MCF 10A (cell line): Measurements from ENCODE around the gene PRKD1. TPM values are rescaled to one million over a fixed set of nuclear protein-coding genes. Genes with fewer than 3 reads are reported as not detected.

Source experiments
- BruUV-seq: library from RNA; stranded (reverse); fragments of 400-500 nt; replicated peaks from 2 replicates; lab custom pipeline; 2021; lab: Mats Ljungman, UMichigan
- CTCF ChIA-PET: fragments of 300-600 bp; sonication (Branson Sonifier 250); formaldehyde crosslinking; extraction: SDS; loops from one replicate; lab custom pipeline; 2021; ENCODE audit warnings: antibody characterized with exemption, inconsistent platforms; lab: Yijun Ruan, JAX
- POLR2A ChIA-PET: fragments of 300-600, 350-650 bp; sonication (Branson Sonifier 250); formaldehyde crosslinking; extraction: SDS; loops from one replicate; lab custom pipeline; 2020; ENCODE audit warnings: antibody characterized with exemption, inconsistent platforms; lab: Yijun Ruan, JAX
- DNase-seq: peaks from one replicate; pipeline ENCODE4 v3.0.0-alpha.2; 2018; ENCODE audit not compliant: unreplicated experiment
- H3K27ac Mint-ChIP-seq: one replicate; pipeline ENCODE4 v1.8.0; 2022; ENCODE audit warnings: mild to moderate bottlenecking, low read depth, mixed read lengths; ENCODE audit not compliant: unreplicated experiment
- H3K27me3 Mint-ChIP-seq: one replicate; pipeline ENCODE4 v1.8.0; 2022; ENCODE audit warnings: mixed read lengths; ENCODE audit not compliant: insufficient read depth, unreplicated experiment
- H3K36me3 Mint-ChIP-seq: one replicate; pipeline ENCODE4 v1.8.0; 2022; ENCODE audit warnings: mild to moderate bottlenecking, moderate library complexity, mixed read lengths; ENCODE audit not compliant: insufficient read depth, unreplicated experiment
- H3K4me1 Mint-ChIP-seq: one replicate; pipeline ENCODE4 v1.8.0; 2022; ENCODE audit warnings: mixed read lengths; ENCODE audit not compliant: insufficient read depth, unreplicated experiment
- H3K4me3 Mint-ChIP-seq: one replicate; pipeline ENCODE4 v1.8.0; 2022; ENCODE audit warnings: mild to moderate bottlenecking, moderate library complexity, mixed read lengths; ENCODE audit not compliant: unreplicated experiment
- H3K9me3 Mint-ChIP-seq: one replicate; pipeline ENCODE4 v1.8.0; 2022; ENCODE audit warnings: mixed read lengths; ENCODE audit not compliant: unreplicated experiment
- intact Hi-C: fragments of 100-400 bp; cut with micrococcal nuclease; formaldehyde crosslinking; loops from 2 replicates; pipeline ENCODE4 v1.14.1; 2022
- total RNA-seq: library from RNA; stranded (reverse); gene quantifications from 2 replicates; pipeline ENCODE4 v1.2.3, GENCODE V29; 2022
- TF ChIP-seq, protein P1 (sequence below): fragments of 200-600 bp; IDR thresholded peaks from one replicate; pipeline ENCODE4 v1.8.0; 2022; ENCODE audit warnings: antibody characterized with exemption, mild to moderate bottlenecking; ENCODE audit not compliant: unreplicated experiment

The PRKD1 gene
- total RNA-seq, 1 experiment from 2014 or later: 8.8 TPM

DNA sequence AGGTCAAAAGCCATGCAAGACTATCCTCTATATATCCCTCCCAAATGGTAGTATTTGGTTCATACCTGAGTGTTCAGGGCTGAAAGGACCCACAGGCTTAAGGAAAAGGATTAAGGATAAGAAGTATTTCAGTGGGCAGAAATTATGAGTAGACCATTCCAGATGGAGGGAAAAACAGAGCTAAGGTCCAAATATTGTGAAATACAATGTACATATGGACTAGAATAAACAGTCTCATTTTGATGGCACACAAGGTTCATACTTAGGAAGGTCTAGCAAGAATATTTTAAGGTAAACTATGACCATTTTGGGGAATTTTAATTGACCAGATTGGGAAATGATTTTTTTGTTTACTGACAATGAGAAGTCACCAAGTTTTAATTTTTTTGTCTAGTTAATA, 124.6 kb downstream of the PRKD1 start:
- no TSS peak for BruUV-seq
- no peak for DNase-seq
- peaks cover 12% of the 10 kb centered on the region for H3K4me1 Mint-ChIP-seq
- ChIA-PET POLR2A (no interaction called here), CTCF (interaction anchor here (0.7 to 1.1 kb wide), 2 partner anchors 184 to 249 kb away, joined by 3 read pairs; no protein-coding TSS in a partner anchor)
- TF ChIP-seq, protein P1, sequence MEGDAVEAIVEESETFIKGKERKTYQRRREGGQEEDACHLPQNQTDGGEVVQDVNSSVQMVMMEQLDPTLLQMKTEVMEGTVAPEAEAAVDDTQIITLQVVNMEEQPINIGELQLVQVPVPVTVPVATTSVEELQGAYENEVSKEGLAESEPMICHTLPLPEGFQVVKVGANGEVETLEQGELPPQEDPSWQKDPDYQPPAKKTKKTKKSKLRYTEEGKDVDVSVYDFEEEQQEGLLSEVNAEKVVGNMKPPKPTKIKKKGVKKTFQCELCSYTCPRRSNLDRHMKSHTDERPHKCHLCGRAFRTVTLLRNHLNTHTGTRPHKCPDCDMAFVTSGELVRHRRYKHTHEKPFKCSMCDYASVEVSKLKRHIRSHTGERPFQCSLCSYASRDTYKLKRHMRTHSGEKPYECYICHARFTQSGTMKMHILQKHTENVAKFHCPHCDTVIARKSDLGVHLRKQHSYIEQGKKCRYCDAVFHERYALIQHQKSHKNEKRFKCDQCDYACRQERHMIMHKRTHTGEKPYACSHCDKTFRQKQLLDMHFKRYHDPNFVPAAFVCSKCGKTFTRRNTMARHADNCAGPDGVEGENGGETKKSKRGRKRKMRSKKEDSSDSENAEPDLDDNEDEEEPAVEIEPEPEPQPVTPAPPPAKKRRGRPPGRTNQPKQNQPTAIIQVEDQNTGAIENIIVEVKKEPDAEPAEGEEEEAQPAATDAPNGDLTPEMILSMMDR: no peak
- H3K27me3 Mint-ChIP-seq: no peaks in the 10 kb centered on the region
- H3K27ac Mint-ChIP-seq: no peak overlapping the region
- no peaks in the 10 kb centered on the region for H3K36me3 Mint-ChIP-seq
- no peak overlapping the region for H3K4me3 Mint-ChIP-seq
- intact Hi-C loops: loop anchor here (10.0 kb wide), 1 partner anchor 122 kb away; the partner anchor contains the start of gene PRKD1
- H3K9me3 Mint-ChIP-seq: no peaks in the 10 kb centered on the region

DNA sequence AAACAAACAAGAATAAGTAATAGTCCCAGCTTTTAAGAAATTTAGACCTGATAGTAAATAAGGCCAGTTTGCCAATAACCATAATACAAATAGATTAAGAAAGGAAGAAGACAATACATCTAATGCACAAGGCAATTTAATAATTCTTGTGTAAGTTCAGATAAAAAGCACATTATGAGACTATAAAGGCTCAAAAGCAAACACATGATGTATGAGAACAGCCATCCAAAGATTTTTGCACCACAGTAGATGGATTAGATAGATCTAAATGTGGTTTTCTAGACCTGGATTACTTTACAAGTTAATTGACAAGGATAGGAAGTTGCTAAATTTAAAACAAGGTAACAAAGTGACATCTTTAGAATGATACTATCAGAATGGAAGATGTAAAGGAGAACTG, 125.4 kb downstream of the PRKD1 start:
- BruUV-seq: no TSS peak
- H3K27me3 Mint-ChIP-seq: no peaks in the 10 kb centered on the region

DNA sequence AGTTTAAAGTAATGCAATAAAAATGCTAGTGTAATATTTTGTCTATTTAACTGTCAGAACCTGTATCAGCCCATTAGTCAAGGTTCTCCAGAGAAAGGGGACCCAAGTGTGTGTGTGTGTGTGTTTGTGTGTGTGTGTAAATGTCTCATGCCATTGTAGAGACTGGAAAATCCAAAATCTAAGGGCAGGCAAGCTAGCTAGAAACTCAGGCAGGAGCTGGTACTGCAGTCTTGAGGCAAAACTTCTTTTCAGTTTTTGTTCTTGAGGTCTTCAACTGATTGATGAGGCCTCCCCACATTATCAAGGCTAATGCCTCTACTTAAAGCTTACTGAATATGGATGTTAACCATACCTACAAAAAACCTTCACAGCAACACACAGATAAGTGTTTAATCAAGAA, 126.7 kb downstream of the PRKD1 start:
- Mint-ChIP-seq H3K27me3 (no peaks in the 10 kb centered on the region), H3K4me3 (no peak overlapping the region), H3K4me1 (peaks cover 11% of the 10 kb centered on the region), H3K36me3 (peaks cover 5% of the 10 kb centered on the region), H3K9me3 (no peaks in the 10 kb centered on the region), H3K27ac (no peak overlapping the region)
- CTCF ChIA-PET: interaction anchor here (0.5 to 1.1 kb wide), 3 partner anchors 18 to 253 kb away, joined by 3 to 4 read pairs (median 3); no protein-coding TSS in a partner anchor
- TF ChIP-seq, protein P1: no peak
- POLR2A ChIA-PET: no interaction called here
- intact Hi-C loops: loop anchor here (10.0 kb wide), 1 partner anchor 124 kb away; the partner anchor contains the start of gene PRKD1
- no TSS peak for BruUV-seq
- no peak for DNase-seq

More for the DNA sequence above, 125.4 kb downstream of the PRKD1 start:
- TF ChIP-seq, protein P1: no peak
- Mint-ChIP-seq H3K4me3 (no peak overlapping the region), H3K36me3 (no peaks in the 10 kb centered on the region), H3K4me1 (peaks cover 12% of the 10 kb centered on the region), H3K9me3 (no peaks in the 10 kb centered on the region), H3K27ac (no peak overlapping the region)
- ChIA-PET POLR2A (interaction anchor here (0.5 kb wide), 1 partner anchor 158 kb away, joined by 4 read pairs; no protein-coding TSS in a partner anchor), CTCF (no interaction called here)
- intact Hi-C loops: loop anchor here (10.0 kb wide), 1 partner anchor 123 kb away; the partner anchor contains the start of gene PRKD1
- DNase-seq: no peak

DNA sequence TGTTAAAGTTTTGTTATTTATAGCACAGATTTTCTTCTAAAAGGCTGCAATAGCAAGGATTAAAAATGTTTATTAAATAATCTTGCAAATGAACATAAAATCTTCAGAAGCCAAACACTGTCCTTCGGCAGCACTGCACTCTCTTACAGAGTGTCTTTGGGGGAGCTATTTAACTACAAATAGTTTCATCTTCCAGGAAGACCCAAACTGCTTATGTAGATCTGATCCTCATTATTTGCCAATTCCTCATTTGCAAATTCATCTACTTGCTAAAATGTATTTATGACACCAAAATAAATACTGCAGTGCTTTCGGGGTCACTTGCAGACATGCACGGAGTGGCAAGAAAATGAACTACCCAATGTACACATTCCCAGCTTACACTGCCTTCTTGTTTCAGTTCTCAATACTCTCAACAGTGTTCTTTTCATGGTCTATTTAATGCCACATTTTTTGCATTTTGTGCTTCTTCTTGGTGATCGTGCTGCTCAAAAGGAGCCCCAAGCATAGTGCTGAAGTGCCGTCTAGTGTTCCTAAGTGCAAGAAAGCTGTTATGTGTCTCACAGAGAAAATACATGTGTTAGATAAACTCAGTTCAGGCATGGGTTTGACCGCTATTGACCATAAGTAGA, 128.1 kb downstream of the PRKD1 start:
- BruUV-seq: no TSS peak
- intact Hi-C loops: loop anchor here (10.0 kb wide), 1 partner anchor 125 kb away; the partner anchor contains the start of gene PRKD1
- no peaks in the 10 kb centered on the region for H3K9me3 Mint-ChIP-seq
- no peak overlapping the region for H3K4me3 Mint-ChIP-seq
- no peak overlapping the region for H3K27ac Mint-ChIP-seq
- POLR2A ChIA-PET: no interaction called here
- peaks cover 5% of the 10 kb centered on the region for H3K36me3 Mint-ChIP-seq
- CTCF ChIA-PET: interaction anchor here (0.7 kb wide), 1 partner anchor 137 kb away, joined by 3 read pairs; no protein-coding TSS in a partner anchor
- no peaks in the 10 kb centered on the region for H3K27me3 Mint-ChIP-seq
- H3K4me1 Mint-ChIP-seq: peaks cover 5% of the 10 kb centered on the region
- TF ChIP-seq, protein P1: no peak
- no peak for DNase-seq
